ENCODE results near the gene IL13RA2. TPM values are rescaled to one million over a fixed set of nuclear protein-coding genes. Genes with fewer than 3 reads are reported as not detected.

The IL13RA2 gene
- not detected in 2 replicates for total RNA-seq (2014; rRNA removed; shearing (Covaris generic); ENCODE audit: low replicate concordance)

- in situ Hi-C loops (cut with HindIII; ENCODE audit: low pct_unique_long_range_greater_than_20kb, low sequenced_read_pairs), result no loop called here
- no peak for DNase-seq (ENCODE audit: low read depth)
Observed at GRCh38 chrX:115017455-115017854, at the start of gene IL13RA2. IL13RA2 (minus strand) TSS chrX:115017616; CDS start chrX:115017269, 347 bp downstream.

DNA sequence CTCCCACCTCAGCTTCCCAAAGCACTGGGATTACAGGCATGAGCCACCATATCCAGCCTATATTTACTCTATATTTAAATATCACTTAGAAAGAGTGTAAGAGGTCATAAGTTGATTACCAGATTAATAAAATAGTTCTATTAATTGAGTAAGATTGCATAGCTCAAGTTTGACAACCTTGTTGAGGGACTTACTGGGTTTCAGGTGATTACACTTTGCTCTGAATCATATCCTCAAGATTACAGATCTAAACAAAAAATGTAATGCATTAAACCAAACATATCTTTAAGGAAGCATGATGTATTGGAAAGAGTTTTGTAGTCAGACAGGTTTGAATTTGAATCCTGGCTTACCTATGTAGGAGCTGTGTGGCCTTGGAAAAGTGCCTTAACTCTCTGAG, 47.9 kb upstream of the IL13RA2 start:
- DNase-seq (ENCODE audit: low read depth), result no peak
- in situ Hi-C loops (cut with HindIII; ENCODE audit: low pct_unique_long_range_greater_than_20kb, low sequenced_read_pairs), result no loop called here

DNA sequence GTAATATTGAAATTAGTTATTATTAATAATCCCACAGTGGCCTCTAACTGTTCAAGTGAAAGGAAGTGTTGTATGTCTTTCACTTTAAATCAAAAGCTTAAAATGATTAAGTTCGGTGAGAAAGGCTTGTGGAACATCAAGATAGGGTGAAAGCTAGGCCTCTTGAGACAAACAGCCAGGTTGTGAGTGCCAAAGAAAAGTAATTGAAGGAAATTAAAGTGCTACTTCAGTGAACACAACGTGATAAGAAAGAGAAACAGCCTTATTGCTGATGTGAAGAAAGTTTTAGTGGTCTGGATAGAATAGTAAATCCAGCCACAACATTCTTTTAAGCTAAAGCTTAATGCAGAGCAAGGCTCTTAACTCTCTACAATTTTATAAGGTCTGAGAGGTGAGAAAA, 42.6 kb upstream of the IL13RA2 start:
- in situ Hi-C loops (cut with HindIII; ENCODE audit: low pct_unique_long_range_greater_than_20kb, low sequenced_read_pairs), result no loop called here
- DNase-seq (ENCODE audit: low read depth), result no peak

DNA sequence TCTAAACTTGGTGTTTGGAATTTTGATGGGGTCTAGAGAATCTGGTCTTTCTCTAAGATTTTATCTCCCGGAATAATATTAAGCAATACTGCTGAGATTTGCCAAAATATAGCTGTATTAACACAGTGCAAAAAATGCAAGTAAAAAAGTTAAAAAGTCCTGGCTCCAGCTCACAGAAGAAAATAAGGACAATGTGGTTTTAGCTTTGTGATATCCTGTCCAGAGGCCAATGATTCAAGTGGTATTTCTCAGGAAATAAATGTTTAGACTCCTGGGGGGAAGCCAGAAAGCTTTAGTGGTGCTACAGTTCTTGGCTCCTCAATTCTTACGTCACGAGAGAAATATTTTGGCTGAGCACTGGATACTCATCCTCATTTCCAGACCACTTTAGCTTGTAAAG, 40.9 kb upstream of the IL13RA2 start:
- no peak for DNase-seq (ENCODE audit: low read depth)

DNA sequence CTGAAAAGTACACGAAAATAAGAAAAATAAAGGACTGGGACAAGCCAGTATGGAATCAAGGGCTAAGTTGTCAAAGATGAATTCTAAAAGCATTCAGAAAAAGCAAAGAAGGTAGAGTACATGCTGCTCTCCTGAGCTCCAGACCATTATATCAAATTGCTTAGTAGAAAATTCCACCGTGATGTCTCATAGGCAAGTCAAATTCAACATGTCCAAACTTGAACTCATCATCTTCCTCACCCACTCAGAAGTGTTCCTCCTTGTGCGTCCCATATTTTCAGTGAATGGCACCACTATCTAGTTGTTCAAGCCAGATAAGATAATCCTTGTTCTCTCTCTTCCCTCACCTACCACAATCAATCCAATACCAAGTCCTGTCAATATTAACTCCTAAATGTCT, 37.5 kb upstream of the IL13RA2 start:
- DNase-seq (ENCODE audit: low read depth), result no peak
- in situ Hi-C loops (cut with HindIII; ENCODE audit: low pct_unique_long_range_greater_than_20kb, low sequenced_read_pairs), result no loop called here

More for the DNA sequence above, 40.9 kb upstream of the IL13RA2 start:
- in situ Hi-C loops (cut with HindIII; ENCODE audit: low pct_unique_long_range_greater_than_20kb, low sequenced_read_pairs), result no loop called here

DNA sequence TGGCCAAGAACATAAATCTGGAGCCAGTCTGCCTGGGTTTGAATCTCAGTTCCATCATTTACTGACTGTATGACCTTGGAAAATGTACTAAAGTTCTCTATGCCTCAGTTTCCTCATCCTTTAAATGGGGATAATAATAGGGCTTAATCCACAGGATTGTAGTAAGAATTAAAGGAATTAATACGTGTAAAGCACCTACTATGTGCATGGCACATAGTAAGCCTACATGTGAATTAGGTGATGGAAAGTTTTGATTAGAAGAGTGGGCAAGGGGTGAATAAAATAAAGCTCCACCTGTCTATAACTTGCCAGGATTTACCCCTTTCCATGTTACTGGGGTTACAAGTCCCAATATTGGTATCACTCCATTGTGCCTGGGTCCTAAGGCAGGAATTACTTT, 35.8 kb upstream of the IL13RA2 start:
- in situ Hi-C loops (cut with HindIII; ENCODE audit: low pct_unique_long_range_greater_than_20kb, low sequenced_read_pairs), result no loop called here
- DNase-seq (ENCODE audit: low read depth), result no peak

DNA sequence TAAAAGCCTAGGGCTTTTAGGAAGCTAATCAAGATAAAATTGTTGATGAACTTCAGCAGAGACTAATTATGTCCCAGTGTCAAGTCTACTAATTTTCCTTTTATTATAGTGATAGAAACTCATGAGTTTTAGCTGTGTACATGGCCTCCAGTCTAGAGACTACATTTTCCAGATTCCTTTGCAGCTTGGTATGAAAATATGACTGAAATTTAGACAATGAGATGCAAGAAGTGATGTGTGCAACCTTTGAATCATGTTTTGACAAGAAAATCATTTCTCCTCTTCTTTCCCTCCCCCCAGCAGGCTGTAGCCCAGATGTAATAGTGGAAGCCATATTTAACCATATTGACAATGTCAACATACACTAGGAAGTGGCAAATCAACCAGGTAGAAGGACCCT, 30.3 kb upstream of the IL13RA2 start:
- no peak for DNase-seq (ENCODE audit: low read depth)
- in situ Hi-C loops (cut with HindIII; ENCODE audit: low pct_unique_long_range_greater_than_20kb, low sequenced_read_pairs), result no loop called here

DNA sequence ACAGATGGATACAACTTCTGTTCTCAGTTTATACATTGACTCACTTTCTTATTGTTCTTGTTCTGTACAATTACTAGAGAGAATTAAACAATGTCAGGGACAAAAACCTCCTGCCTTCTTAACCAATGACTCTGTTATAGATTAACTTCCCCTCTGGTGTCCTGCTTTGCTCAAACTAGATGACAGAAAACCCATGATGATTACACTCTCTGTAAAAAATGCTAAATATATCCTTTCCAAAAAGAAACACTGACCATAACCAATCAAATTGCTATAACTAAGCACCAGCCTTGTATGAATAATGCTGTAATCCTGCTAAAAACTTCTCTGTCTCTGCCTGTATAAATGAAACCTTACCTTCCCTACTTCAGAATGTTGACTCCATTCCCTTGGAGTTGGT, 29.8 kb upstream of the IL13RA2 start:
- in situ Hi-C loops (cut with HindIII; ENCODE audit: low pct_unique_long_range_greater_than_20kb, low sequenced_read_pairs), result no loop called here
- DNase-seq (ENCODE audit: low read depth), result peak; percentile 13

- DNase-seq (ENCODE audit: low read depth), result no peak
- in situ Hi-C loops (cut with HindIII; ENCODE audit: low pct_unique_long_range_greater_than_20kb, low sequenced_read_pairs), result no loop called here
Observed at GRCh38 chrX:115040417-115040816, 23.0 kb upstream of the IL13RA2 start.

GRCh38 chrX:115038406-115038805, 21.0 kb upstream of the IL13RA2 start:
- in situ Hi-C loops (cut with HindIII; ENCODE audit: low pct_unique_long_range_greater_than_20kb, low sequenced_read_pairs), result no loop called here
- DNase-seq (ENCODE audit: low read depth), result no peak

GRCh38 chrX:115036029-115036428, 18.6 kb upstream of the IL13RA2 start:
- DNase-seq (ENCODE audit: low read depth), result no peak
- in situ Hi-C loops (cut with HindIII; ENCODE audit: low pct_unique_long_range_greater_than_20kb, low sequenced_read_pairs), result no loop called here

- DNase-seq (ENCODE audit: low read depth), result no peak
- in situ Hi-C loops (cut with HindIII; ENCODE audit: low pct_unique_long_range_greater_than_20kb, low sequenced_read_pairs), result no loop called here
Observed at GRCh38 chrX:115031989-115032388, 14.6 kb upstream of the IL13RA2 start.

- no peak for DNase-seq (ENCODE audit: low read depth)
- in situ Hi-C loops (cut with HindIII; ENCODE audit: low pct_unique_long_range_greater_than_20kb, low sequenced_read_pairs), result no loop called here
Observed at GRCh38 chrX:115030625-115031024, 13.2 kb upstream of the IL13RA2 start.

DNA sequence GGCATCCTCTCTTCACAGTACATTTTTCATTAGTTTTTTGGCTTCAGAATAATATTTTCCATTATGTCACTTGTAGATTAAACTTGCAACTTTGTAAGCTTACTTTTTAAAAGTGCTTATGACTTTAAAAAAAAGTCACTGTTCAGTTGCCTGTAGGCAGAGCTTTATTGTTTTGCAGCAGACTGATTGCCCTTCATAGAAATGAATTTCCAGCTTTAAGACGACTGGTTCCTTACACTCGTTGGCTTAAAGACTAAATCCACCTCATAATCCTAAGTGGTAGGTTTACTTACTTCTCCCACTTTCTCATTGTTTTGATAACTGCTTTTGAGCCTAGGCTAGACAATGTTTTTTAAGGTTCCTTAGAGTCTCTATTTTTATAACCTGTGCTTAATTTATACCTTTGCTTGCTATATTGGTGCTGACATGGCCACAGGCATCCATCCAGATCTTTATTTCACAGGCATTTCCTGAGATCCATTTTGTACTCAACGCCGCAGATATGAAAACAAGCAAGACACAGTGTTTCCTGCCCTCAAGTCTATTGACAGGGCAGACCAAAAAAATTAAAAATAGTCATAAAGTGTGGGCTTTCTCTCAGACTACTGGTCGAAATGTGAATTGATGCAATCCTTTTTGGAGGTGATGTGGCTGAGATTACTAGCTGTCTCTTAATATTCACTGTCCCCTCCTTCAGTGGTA, 12.6 kb upstream of the IL13RA2 start:
- no peak for DNase-seq (ENCODE audit: low read depth)
- in situ Hi-C loops (cut with HindIII; ENCODE audit: low pct_unique_long_range_greater_than_20kb, low sequenced_read_pairs), result no loop called here

DNA sequence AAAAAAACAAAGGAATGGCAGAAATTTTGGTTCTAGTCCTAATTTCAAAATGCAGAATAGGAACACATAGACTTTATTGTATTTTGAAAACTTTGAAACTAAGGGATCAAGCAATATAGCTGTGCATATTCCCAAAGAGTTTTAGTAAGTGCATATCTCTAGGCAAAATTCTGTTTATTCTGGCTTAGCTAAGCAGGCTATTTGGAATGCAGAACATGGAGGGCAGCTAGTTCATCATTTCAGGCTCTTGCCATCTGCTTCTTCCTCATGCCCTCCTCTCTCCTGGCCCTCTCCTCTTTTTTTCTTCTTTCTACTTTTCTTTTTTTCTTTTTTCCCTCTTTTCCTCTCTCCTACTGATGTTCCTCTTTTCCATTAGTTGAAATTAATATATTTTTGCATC, 12.0 kb upstream of the IL13RA2 start:
- in situ Hi-C loops (cut with HindIII; ENCODE audit: low pct_unique_long_range_greater_than_20kb, low sequenced_read_pairs), result no loop called here
- no peak for DNase-seq (ENCODE audit: low read depth)

DNA sequence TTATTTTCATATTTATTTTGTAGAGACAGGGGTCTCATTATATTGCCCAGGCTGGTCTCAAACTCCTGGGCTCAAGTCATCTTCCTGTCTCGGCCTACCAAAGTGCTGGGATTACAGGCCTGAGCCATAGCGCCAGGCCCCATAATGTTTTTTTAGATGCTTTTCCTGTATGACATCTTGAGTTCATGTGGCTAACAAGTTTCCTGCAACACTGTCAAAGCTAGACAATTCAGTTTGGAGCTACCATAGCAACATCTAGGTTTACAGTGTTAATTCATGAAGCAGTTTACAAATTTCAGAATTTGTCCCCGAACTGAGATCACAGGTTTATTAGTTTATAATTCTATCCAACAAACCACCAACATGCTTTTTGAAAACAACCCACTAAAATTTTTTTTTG, 6.4 kb upstream of the IL13RA2 start:
- DNase-seq (ENCODE audit: low read depth), result no peak
- in situ Hi-C loops (cut with HindIII; ENCODE audit: low pct_unique_long_range_greater_than_20kb, low sequenced_read_pairs), result no loop called here

GRCh38 chrX:115023139-115023538, 5.7 kb upstream of the IL13RA2 start:
- DNase-seq (ENCODE audit: low read depth), result peak; percentile 27
- in situ Hi-C loops (cut with HindIII; ENCODE audit: low pct_unique_long_range_greater_than_20kb, low sequenced_read_pairs), result no loop called here

- DNase-seq (ENCODE audit: low read depth), result no peak
Observed at GRCh38 chrX:115021121-115021520, 3.7 kb upstream of the IL13RA2 start.

GRCh38 chrX:115018944-115019343, 1.5 kb upstream of the IL13RA2 start:
- in situ Hi-C loops (cut with HindIII; ENCODE audit: low pct_unique_long_range_greater_than_20kb, low sequenced_read_pairs), result no loop called here
- DNase-seq (ENCODE audit: low read depth), result no peak

More at GRCh38 chrX:115021121-115021520, 3.7 kb upstream of the IL13RA2 start:
- in situ Hi-C loops (cut with HindIII; ENCODE audit: low pct_unique_long_range_greater_than_20kb, low sequenced_read_pairs), result no loop called here

- in situ Hi-C loops (cut with HindIII; ENCODE audit: low pct_unique_long_range_greater_than_20kb, low sequenced_read_pairs), result no loop called here
- DNase-seq (ENCODE audit: low read depth), result no peak
Observed at GRCh38 chrX:115018040-115018647, 728 bp upstream of the IL13RA2 start.
